Tibial nerve (tissue), 3 donors: ENCODE data around the gene RNF166.

Experiments
- CTCF ChIP-seq, 5 experiments: fragments of 200-600 bp in 3 of 5; fragments of 450-650 bp in 2 of 5; sonication (generic) in 3 of 5; IDR thresholded peaks; one replicate each; pipeline ENCODE4 v1.5.1; 2016 to 2019; ENCODE audit warnings: antibody characterized with exemption in 5 of 5, mild to moderate bottlenecking in 3 of 5, moderate library complexity in 2 of 5
- POLR2A ChIP-seq, 2 donors: fragments of 450-650 bp; IDR thresholded peaks; one replicate each; pipeline ENCODE4 v1.6.1; 2017; ENCODE audit warnings: antibody characterized with exemption in 2 of 2, mild to moderate bottlenecking in 2 of 2, moderate library complexity in 2 of 2

GRCh38 chr16:88690341-88691128 is 15.7 kb downstream of the RNF166 start:
- no peak for TF ChIP-seq CTCF (IDR thresholded peaks at IDR 0.05)
- TF ChIP-seq POLR2A (IDR thresholded peaks at IDR 0.05) = no peak
